22Rv1 (cell line): ENCODE data around the gene CTBP1.

Source experiments
- CTCF ChIP-seq: fragments of 450-650 bp; IDR thresholded peaks from 2 replicates; pipeline ENCODE4 v1.5.1; 2017; ENCODE audit warnings: mild to moderate bottlenecking
- ZFX ChIP-seq: fragments of 450-650 bp; IDR thresholded peaks from 2 replicates; pipeline ENCODE4 v1.6.1; 2017; ENCODE audit warnings: antibody characterized with exemption, borderline replicate concordance

- TF ChIP-seq CTCF (no peak), ZFX (no peak)
Measured at GRCh38 chr4:1193206-1194009, 55.5 kb downstream of the CTBP1 start.
